ENCODE results near the gene ONECUT3. TPM values are rescaled to one million over a fixed set of nuclear protein-coding genes. Genes with fewer than 3 reads are reported as not detected.

Gene ONECUT3
- total RNA-seq, 1 experiment from 2014 or later, result 0.04 TPM

DNA sequence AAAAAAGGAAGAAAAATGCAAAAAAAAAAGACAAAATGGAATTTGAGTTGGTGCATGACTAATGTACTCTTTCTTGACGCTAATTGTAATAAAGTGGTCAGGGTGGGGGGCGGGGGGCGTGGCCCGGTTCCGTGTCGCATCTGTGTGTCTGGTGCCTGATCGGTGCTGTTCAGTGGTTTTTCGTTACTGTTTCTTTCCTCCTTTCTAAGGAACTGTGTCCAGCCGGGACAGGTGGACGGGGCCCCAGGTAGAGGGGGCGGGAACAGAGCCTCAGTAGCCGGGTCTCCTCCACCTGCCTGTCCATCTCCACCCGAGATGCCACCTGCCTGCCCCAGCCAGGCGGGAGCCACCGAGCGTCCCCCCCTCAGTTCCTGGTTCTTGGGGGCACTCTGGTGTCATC lies 26.3 kb downstream of the ONECUT3 start:
- ChIA-PET POLR2A (no interaction called here), CTCF (interaction anchor here (1.2 to 3.5 kb wide), 4 partner anchors 11 to 58 kb away, joined by 3 to 55 read pairs (median 6); no protein-coding TSS in a partner anchor)
- no peak overlapping the region for H3K4me3 Mint-ChIP-seq
- H3K4me1 Mint-ChIP-seq, result peaks cover 16% of the 10 kb centered on the region
- peaks cover 93% of the 10 kb centered on the region for H3K27me3 Mint-ChIP-seq (ENCODE audit: low read depth)
- no peaks in the 10 kb centered on the region for H3K9me3 Mint-ChIP-seq
- H3K36me3 Mint-ChIP-seq, result no peaks in the 10 kb centered on the region
- H3K27ac Mint-ChIP-seq, result no peak overlapping the region
- DNase-seq (ENCODE audit: low spot score) (no peak), ATAC-seq (no peak)
- TF ChIP-seq, protein P1, sequence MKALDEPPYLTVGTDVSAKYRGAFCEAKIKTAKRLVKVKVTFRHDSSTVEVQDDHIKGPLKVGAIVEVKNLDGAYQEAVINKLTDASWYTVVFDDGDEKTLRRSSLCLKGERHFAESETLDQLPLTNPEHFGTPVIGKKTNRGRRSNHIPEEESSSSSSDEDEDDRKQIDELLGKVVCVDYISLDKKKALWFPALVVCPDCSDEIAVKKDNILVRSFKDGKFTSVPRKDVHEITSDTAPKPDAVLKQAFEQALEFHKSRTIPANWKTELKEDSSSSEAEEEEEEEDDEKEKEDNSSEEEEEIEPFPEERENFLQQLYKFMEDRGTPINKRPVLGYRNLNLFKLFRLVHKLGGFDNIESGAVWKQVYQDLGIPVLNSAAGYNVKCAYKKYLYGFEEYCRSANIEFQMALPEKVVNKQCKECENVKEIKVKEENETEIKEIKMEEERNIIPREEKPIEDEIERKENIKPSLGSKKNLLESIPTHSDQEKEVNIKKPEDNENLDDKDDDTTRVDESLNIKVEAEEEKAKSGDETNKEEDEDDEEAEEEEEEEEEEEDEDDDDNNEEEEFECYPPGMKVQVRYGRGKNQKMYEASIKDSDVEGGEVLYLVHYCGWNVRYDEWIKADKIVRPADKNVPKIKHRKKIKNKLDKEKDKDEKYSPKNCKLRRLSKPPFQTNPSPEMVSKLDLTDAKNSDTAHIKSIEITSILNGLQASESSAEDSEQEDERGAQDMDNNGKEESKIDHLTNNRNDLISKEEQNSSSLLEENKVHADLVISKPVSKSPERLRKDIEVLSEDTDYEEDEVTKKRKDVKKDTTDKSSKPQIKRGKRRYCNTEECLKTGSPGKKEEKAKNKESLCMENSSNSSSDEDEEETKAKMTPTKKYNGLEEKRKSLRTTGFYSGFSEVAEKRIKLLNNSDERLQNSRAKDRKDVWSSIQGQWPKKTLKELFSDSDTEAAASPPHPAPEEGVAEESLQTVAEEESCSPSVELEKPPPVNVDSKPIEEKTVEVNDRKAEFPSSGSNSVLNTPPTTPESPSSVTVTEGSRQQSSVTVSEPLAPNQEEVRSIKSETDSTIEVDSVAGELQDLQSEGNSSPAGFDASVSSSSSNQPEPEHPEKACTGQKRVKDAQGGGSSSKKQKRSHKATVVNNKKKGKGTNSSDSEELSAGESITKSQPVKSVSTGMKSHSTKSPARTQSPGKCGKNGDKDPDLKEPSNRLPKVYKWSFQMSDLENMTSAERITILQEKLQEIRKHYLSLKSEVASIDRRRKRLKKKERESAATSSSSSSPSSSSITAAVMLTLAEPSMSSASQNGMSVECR (CRISPR knock-in tag; IDR thresholded peaks at IDR 0.05; ENCODE audit: borderline replicate concordance), result no peak
- TF ChIP-seq JUN (CRISPR knock-in tag; IDR thresholded peaks at IDR 0.05) (no peak), GABPB1 (CRISPR knock-in tag; IDR thresholded peaks at IDR 0.05) (no peak)

DNA sequence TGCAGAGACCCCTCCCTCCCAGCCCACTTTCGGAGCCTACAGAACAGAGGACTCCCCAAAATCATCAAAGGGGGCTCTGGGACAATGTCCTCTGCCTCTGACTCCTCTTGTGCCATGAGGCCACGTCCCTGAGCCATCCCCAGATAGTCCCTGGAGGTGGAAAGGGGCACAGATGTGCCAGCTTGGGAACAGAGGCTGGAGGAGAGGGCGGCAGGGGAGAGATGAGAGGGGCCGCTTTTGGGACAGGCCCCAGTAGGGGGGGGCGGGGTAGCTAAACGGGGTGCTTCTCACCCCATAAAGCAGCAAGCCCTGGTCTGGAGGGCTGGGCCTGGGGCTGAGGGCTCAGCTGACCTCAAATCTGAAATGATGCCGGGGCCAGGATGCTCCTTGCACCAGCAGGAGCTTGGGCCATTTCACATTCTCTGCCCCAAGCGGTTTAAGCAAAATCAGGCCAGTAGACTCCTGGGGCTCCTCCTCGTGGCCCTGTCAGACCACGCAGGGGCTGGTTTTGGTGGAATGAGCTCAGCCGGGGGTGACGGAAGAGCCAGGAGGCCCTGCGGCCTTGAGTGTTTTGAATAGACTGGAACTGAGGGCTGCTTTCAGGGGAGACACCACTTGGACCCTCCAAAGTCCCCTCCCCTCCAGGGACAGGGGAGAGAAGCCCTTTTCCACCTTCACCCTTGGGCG lies 27.1 kb downstream of the ONECUT3 start:
- H3K27ac Mint-ChIP-seq, result no peak overlapping the region
- ATAC-seq, result no peak
- peaks cover 16% of the 10 kb centered on the region for H3K4me1 Mint-ChIP-seq
- H3K4me3 Mint-ChIP-seq, result no peak overlapping the region
- TF ChIP-seq, protein P2, sequence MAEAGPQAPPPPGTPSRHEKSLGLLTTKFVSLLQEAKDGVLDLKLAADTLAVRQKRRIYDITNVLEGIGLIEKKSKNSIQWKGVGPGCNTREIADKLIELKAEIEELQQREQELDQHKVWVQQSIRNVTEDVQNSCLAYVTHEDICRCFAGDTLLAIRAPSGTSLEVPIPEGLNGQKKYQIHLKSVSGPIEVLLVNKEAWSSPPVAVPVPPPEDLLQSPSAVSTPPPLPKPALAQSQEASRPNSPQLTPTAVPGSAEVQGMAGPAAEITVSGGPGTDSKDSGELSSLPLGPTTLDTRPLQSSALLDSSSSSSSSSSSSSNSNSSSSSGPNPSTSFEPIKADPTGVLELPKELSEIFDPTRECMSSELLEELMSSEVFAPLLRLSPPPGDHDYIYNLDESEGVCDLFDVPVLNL (CRISPR knock-in tag; IDR thresholded peaks at IDR 0.05; ENCODE audit: borderline replicate concordance, low read depth), result no peak
- TF ChIP-seq ZBTB21 (CRISPR knock-in tag; IDR thresholded peaks at IDR 0.05; ENCODE audit: borderline replicate concordance), result no peak
- TF ChIP-seq, protein P3, sequence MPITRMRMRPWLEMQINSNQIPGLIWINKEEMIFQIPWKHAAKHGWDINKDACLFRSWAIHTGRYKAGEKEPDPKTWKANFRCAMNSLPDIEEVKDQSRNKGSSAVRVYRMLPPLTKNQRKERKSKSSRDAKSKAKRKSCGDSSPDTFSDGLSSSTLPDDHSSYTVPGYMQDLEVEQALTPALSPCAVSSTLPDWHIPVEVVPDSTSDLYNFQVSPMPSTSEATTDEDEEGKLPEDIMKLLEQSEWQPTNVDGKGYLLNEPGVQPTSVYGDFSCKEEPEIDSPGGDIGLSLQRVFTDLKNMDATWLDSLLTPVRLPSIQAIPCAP (CRISPR knock-in tag; IDR thresholded peaks at IDR 0.05), result no peak
- TF ChIP-seq ZNF263 (CRISPR knock-in tag; IDR thresholded peaks at IDR 0.05; ENCODE audit: low read depth), result no peak
- TF ChIP-seq, protein P4, sequence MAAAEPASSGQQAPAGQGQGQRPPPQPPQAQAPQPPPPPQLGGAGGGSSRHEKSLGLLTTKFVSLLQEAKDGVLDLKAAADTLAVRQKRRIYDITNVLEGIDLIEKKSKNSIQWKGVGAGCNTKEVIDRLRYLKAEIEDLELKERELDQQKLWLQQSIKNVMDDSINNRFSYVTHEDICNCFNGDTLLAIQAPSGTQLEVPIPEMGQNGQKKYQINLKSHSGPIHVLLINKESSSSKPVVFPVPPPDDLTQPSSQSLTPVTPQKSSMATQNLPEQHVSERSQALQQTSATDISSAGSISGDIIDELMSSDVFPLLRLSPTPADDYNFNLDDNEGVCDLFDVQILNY (CRISPR knock-in tag; IDR thresholded peaks at IDR 0.05), result no peak
- H3K27me3 Mint-ChIP-seq (ENCODE audit: low read depth), result peaks cover 86% of the 10 kb centered on the region
- POLR2A ChIA-PET, result interaction anchor here (0.6 kb wide), 2 partner anchors 65 to 1309 kb away, joined by 3 to 4 read pairs; no protein-coding TSS in a partner anchor
- H3K36me3 Mint-ChIP-seq, result no peaks in the 10 kb centered on the region
- CTCF ChIA-PET, result interaction anchor here (0.5 to 4.8 kb wide), 24 partner anchors 8 to 290 kb away, joined by 3 to 55 read pairs (median 5); partner anchors contain the start of genes ATP8B3 and REEP6
- H3K9me3 Mint-ChIP-seq, result no peaks in the 10 kb centered on the region
- DNase-seq (ENCODE audit: low spot score), result no peak

DNA sequence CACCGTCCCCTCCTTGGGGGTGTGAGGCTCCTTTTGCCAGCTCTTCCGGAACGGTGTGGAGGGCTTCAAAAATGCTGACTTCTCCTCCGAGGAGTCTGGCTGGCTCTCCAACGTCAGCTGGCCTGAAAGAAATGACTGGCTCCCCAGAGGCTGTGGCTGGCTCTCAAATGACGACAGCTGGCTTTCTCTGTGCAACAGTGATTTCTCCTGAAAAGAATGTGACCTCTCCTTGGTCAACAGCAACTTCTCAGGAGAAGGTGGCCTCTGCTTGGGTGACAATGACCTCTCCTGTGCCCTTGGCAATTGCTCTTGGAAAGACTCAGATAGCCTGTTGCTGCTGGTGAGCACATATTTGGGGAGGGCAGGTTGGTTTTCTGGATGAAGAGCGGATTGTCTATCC lies 29.2 kb downstream of the ONECUT3 start:
- TF ChIP-seq HMGA2 (CRISPR knock-in tag; IDR thresholded peaks at IDR 0.05) (no peak), SMAD4 (CRISPR knock-in tag; IDR thresholded peaks at IDR 0.05) (no peak), ZNF121 (CRISPR knock-in tag; IDR thresholded peaks at IDR 0.05) (no peak), IRF2 (CRISPR knock-in tag; IDR thresholded peaks at IDR 0.05; ENCODE audit: borderline replicate concordance, low read depth) (no peak)
- peaks cover 71% of the 10 kb centered on the region for H3K27me3 Mint-ChIP-seq (ENCODE audit: low read depth)
- ATAC-seq, result no peak
- H3K27ac Mint-ChIP-seq, result no peak overlapping the region
- H3K4me1 Mint-ChIP-seq, result peaks cover 8% of the 10 kb centered on the region
- no peaks in the 10 kb centered on the region for H3K36me3 Mint-ChIP-seq
- DNase-seq (ENCODE audit: low spot score), result no peak
- H3K9me3 Mint-ChIP-seq, result no peaks in the 10 kb centered on the region
- H3K4me3 Mint-ChIP-seq, result no peak overlapping the region
- ChIA-PET CTCF (interaction anchor here (0.8 to 4.8 kb wide), 12 partner anchors 8 to 317 kb away, joined by 3 to 55 read pairs (median 11); no protein-coding TSS in a partner anchor), POLR2A (no interaction called here)

All from WTC11 (cell line).